NCI-H69 (cell line): Measurements from ENCODE around the gene TFEB.

Source experiments
- DNase-seq: peaks from one replicate; lab custom pipeline; 2025; lab: John Stamatoyannopoulos, UW

Gene TFEB

GRCh38 chr6:41652866-41653652, 82.3 kb downstream of the TFEB start:
- DNase-seq: no peak

GRCh38 chr6:41651962-41652657, 83.3 kb downstream of the TFEB start:
- no peak for DNase-seq

GRCh38 chr6:41651246-41651961, 84.0 kb downstream of the TFEB start:
- DNase-seq: no peak

GRCh38 chr6:41650120-41650519, 85.3 kb downstream of the TFEB start:
- no peak for DNase-seq

GRCh38 chr6:41649596-41649995, 85.8 kb downstream of the TFEB start:
- no peak for DNase-seq

GRCh38 chr6:41648921-41649320, 86.5 kb downstream of the TFEB start:
- DNase-seq: no peak

GRCh38 chr6:41648070-41648585, 87.3 kb downstream of the TFEB start:
- no peak for DNase-seq

GRCh38 chr6:41647061-41647511, 88.3 kb downstream of the TFEB start:
- DNase-seq: no peak

- DNase-seq: peak; percentile 49
Measured at GRCh38 chr6:41646026-41646795, 89.2 kb downstream of the TFEB start.

GRCh38 chr6:41645007-41645618, 90.3 kb downstream of the TFEB start:
- peak; percentile 73 for DNase-seq

- peak; percentile 94 for DNase-seq
Measured at GRCh38 chr6:41644297-41644879, 91.0 kb downstream of the TFEB start.

GRCh38 chr6:41643899-41644269, 91.5 kb downstream of the TFEB start:
- no peak for DNase-seq

GRCh38 chr6:41642960-41643898, 92.2 kb downstream of the TFEB start:
- peak; percentile 35 for DNase-seq

GRCh38 chr6:41642090-41642959, 93.1 kb downstream of the TFEB start:
- peak; percentile 60 for DNase-seq

GRCh38 chr6:41641352-41641925, 94.0 kb downstream of the TFEB start:
- DNase-seq: no peak

GRCh38 chr6:41640426-41640825, 95.0 kb downstream of the TFEB start:
- DNase-seq: no peak

- peak; percentile 57 for DNase-seq
Measured at GRCh38 chr6:41639809-41640371, 95.5 kb downstream of the TFEB start.
